NT2/D1 (cell line): ENCODE data around the gene NHLH1.

Source experiments
- SUZ12 ChIP-seq: IDR thresholded peaks from 2 replicates; pipeline ENCODE4 v1.6.1; 2011; ENCODE audit not compliant: insufficient read length, insufficient read depth; ENCODE audit errors: extremely low read depth
- YY1 ChIP-seq: IDR thresholded peaks from 2 replicates; pipeline ENCODE4 v1.6.1; 2011; ENCODE audit not compliant: insufficient read length, insufficient read depth
- ZNF274 ChIP-seq: IDR thresholded peaks from 2 replicates; pipeline ENCODE4 v1.6.1; 2011; ENCODE audit warnings: mild to moderate bottlenecking, low read depth, low read length

GRCh38 chr1:160375788-160376524 lies 9.1 kb downstream of the NHLH1 start:
- TF ChIP-seq YY1 = no peak
- no peak for TF ChIP-seq SUZ12
- no peak for TF ChIP-seq ZNF274
